Stimulated activated CD8-positive, alpha-beta memory T cell treated with anti-CD3 and anti-CD28 coated beads, Interleukin-7, amount 100 ng/mL, for 24 hours (primary cell): ENCODE measurements around the gene NGDN.
"Not testable (repeated sequence)": the region's sequence is repeated elsewhere in the genome, so short reads cannot be mapped to it uniquely, and the experiment has no call there.

Experiments used
- DNase-seq: peaks from one replicate; pipeline ENCODE4 v3.0.0-alpha.2; 2020; ENCODE audit warnings: low read depth

The NGDN gene

GRCh38 chr14:23439107-23439835 lies 30.2 kb upstream of the NGDN start:
- no peak for DNase-seq

GRCh38 chr14:23441076-23441475 lies 28.4 kb upstream of the NGDN start:
- DNase-seq, result no peak

GRCh38 chr14:23442721-23443356 lies 26.7 kb upstream of the NGDN start:
- no peak for DNase-seq

GRCh38 chr14:23443411-23443812 lies 26.1 kb upstream of the NGDN start:
- DNase-seq, result no peak

- no peak for DNase-seq
Observed at GRCh38 chr14:23443881-23444280, 25.6 kb upstream of the NGDN start.

GRCh38 chr14:23444314-23444713 lies 25.2 kb upstream of the NGDN start:
- DNase-seq, result no peak

- no peak for DNase-seq
Observed at GRCh38 chr14:23445773-23446172, 23.7 kb upstream of the NGDN start.

GRCh38 chr14:23446291-23446851 lies 23.1 kb upstream of the NGDN start:
- no peak for DNase-seq

- no peak for DNase-seq
Observed at GRCh38 chr14:23447361-23448350, 21.8 kb upstream of the NGDN start.

GRCh38 chr14:23449314-23449713 lies 20.2 kb upstream of the NGDN start:
- DNase-seq, result no peak

GRCh38 chr14:23450379-23450778 lies 19.1 kb upstream of the NGDN start:
- DNase-seq, result no peak

- no peak for DNase-seq
Observed at GRCh38 chr14:23452237-23452636, 17.3 kb upstream of the NGDN start.

- DNase-seq, result no peak
Observed at GRCh38 chr14:23454445-23454856, 15.1 kb upstream of the NGDN start.

- DNase-seq, result not testable (repeated sequence)
Observed at GRCh38 chr14:23456883-23457586, 12.5 kb upstream of the NGDN start.

- no peak for DNase-seq
Observed at GRCh38 chr14:23457587-23458445, 11.7 kb upstream of the NGDN start.

GRCh38 chr14:23460960-23461359 lies 8.5 kb upstream of the NGDN start:
- DNase-seq, result no peak

- no peak for DNase-seq
Observed at GRCh38 chr14:23464700-23465099, 4.8 kb upstream of the NGDN start.

- no peak for DNase-seq
Observed at GRCh38 chr14:23465261-23465660, 4.2 kb upstream of the NGDN start.

GRCh38 chr14:23468704-23469126 lies 788 bp upstream of the NGDN start:
- no peak for DNase-seq

GRCh38 chr14:23469906-23470403 lies 452 bp downstream of the NGDN start:
- DNase-seq, result no peak
